Hematopoietic multipotent progenitor cell treated with erythropoietin and hydrocortisone succinate and interleukin-3 and kit ligand, for 15 days (in vitro differentiated cells): Measurements from ENCODE around the gene RIPOR2.
"Not testable (repeated sequence)": the region's sequence is repeated elsewhere in the genome, so short reads cannot be mapped to it uniquely, and the experiment has no call there.

ENCODE experiments used
- DNase-seq: peaks from one replicate; pipeline ENCODE4 v3.0.0-alpha.2; 2015; ENCODE audit warnings: low spot score

RIPOR2 gene

GRCh38 chr6:24902782-24903181 lies 33.0 kb downstream of the RIPOR2 start:
- no peak for DNase-seq

- no peak for DNase-seq
Observed at GRCh38 chr6:24901698-24902328, 33.9 kb downstream of the RIPOR2 start.

- DNase-seq = no peak
Observed at GRCh38 chr6:24900917-24901697, 34.7 kb downstream of the RIPOR2 start.

- no peak for DNase-seq
Observed at GRCh38 chr6:24899997-24900325, 35.8 kb downstream of the RIPOR2 start.

GRCh38 chr6:24899136-24899996 lies 36.4 kb downstream of the RIPOR2 start:
- no peak for DNase-seq

- no peak for DNase-seq
Observed at GRCh38 chr6:24898676-24899075, 37.1 kb downstream of the RIPOR2 start.

GRCh38 chr6:24897186-24897585 lies 38.6 kb downstream of the RIPOR2 start:
- DNase-seq = no peak

GRCh38 chr6:24893342-24893850 lies 42.4 kb downstream of the RIPOR2 start:
- no peak for DNase-seq

GRCh38 chr6:24891004-24891403 lies 44.8 kb downstream of the RIPOR2 start:
- DNase-seq = no peak

GRCh38 chr6:24890471-24890870 lies 45.3 kb downstream of the RIPOR2 start:
- DNase-seq = no peak

- no peak for DNase-seq
Observed at GRCh38 chr6:24888715-24889370, 46.9 kb downstream of the RIPOR2 start.

GRCh38 chr6:24887545-24888140 lies 48.1 kb downstream of the RIPOR2 start:
- no peak for DNase-seq

- DNase-seq = no peak
Observed at GRCh38 chr6:24883618-24884017, 52.1 kb downstream of the RIPOR2 start.

- DNase-seq = no peak
Observed at GRCh38 chr6:24882835-24883555, 52.8 kb downstream of the RIPOR2 start.

- no peak for DNase-seq
Observed at GRCh38 chr6:24882295-24882694, 53.5 kb downstream of the RIPOR2 start.

- no peak for DNase-seq
Observed at GRCh38 chr6:24881376-24881775, 54.4 kb downstream of the RIPOR2 start.

GRCh38 chr6:24880451-24880850 lies 55.3 kb downstream of the RIPOR2 start:
- no peak for DNase-seq

- no peak for DNase-seq
Observed at GRCh38 chr6:24879351-24879750, 56.4 kb downstream of the RIPOR2 start.

- not testable (repeated sequence) for DNase-seq
Observed at GRCh38 chr6:24877747-24878146, 58.0 kb downstream of the RIPOR2 start.

- no peak for DNase-seq
Observed at GRCh38 chr6:24876499-24877465, 59.0 kb downstream of the RIPOR2 start.
